GM10266 (cell line): ENCODE results near the gene TUBGCP2.

Source experiments
- DNase-seq: peaks from one replicate; pipeline ENCODE4 v3.0.0; 2012; ENCODE audit errors: extremely low spot score
- CTCF ChIP-seq: IDR thresholded peaks from 2 replicates; pipeline ENCODE4 v1.5.1; 2012; ENCODE audit warnings: mild to moderate bottlenecking, low read depth; ENCODE audit not compliant: control insufficient read depth, insufficient read depth; ENCODE audit errors: missing control alignments

TUBGCP2 gene

DNA sequence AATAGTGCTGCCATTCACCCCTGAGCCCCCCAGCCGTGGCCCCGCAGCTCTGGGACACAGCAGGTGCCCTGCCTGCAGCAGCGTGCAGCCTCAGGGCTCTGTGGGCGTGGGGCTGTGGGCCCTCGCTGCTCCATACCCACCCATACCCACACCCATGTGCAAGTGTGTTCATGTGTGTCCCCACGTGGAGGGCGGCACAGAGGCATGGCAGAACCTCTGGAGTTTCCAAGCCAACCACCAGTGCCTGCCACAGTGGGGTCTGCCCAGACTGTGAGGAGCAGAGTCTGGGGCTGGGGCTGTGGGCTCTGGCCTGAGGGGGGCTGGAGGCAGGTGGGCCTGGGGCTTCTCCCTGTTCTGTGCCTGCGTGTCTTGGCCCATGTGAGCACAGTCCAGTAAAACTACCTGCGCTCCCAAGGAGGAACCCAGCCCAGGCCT, 40.9 kb upstream of the TUBGCP2 start:
- DNase-seq, result no peak
- no peak for TF ChIP-seq CTCF

- DNase-seq, result no peak
- TF ChIP-seq CTCF, result no peak
These were observed 40.5 kb upstream of the TUBGCP2 start for GRCh38 chr10:133349160-133349568.

GRCh38 chr10:133347710-133348517, 39.2 kb upstream of the TUBGCP2 start:
- DNase-seq, result no peak
- no peak for TF ChIP-seq CTCF

DNA sequence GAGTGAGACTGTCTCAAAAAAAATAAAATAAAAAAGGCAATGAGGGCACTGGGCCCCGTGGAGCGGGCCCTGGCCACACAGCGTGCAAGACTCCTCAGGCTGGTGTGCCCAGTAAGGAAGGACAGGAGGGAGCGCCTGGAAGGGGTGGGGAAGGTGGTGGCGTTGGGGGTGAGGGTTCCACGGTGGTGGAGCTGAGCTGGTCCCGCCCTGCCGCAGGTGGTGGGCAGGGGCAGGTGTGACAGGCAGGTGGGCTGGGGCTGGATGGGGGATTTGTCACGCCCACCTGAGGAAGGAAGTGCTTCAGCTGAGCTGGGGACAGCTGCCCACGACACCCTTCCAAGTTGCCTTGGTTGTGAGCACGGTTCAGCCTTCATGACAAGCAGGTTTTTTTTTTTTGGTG, 37.7 kb upstream of the TUBGCP2 start:
- DNase-seq, result no peak
- no peak for TF ChIP-seq CTCF

DNA sequence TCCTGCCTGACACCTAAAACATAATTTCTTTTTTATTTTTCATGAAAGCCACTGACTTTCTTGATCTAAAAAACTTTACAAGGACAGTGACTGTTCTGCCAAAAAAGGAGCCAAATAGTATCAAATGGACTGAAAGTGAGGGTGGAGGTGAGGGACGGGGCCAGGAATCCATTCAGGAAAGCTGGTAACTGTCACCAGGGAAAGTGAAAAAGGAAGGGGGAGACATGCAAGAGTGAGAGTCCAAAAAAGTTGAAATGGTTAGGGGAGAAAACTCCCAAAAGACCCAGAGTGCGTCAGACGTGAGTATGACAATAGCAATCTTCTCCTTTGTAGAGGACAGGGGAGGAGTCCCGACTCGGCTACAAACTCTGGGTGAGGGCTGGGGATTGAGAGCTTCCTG, 35.6 kb upstream of the TUBGCP2 start:
- no peak for DNase-seq
- no peak for TF ChIP-seq CTCF

DNA sequence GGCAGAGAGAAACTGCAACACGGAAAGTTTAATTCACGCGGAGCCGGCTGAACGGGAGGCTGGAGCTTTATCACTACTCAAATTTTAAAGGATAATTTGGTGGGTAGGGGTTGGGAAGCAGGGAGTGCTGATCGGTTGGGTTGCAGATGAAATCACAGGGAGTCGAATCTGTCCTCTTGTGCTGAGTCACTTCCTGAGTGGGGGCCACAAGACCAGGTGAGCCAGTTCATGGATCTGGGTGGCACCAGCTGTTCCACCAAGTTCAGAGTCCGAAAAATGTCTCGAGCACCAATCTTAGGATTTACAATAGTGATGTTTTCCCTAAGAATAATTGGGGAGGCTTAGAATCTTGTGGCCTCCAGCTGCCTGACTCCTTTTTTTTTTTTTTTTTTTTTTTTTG, 34.9 kb upstream of the TUBGCP2 start:
- no peak for DNase-seq

More for the DNA sequence above, 34.9 kb upstream of the TUBGCP2 start:
- TF ChIP-seq CTCF, result no peak
